CD8-positive, alpha-beta memory T cell (primary cell): ENCODE data around the gene HOXA6. TPM values are rescaled to one million over a fixed set of nuclear protein-coding genes. Genes with fewer than 3 reads are reported as not detected.

Source experiments
- CTCF ChIA-PET: fragments of 350-600 bp; sonication (Branson Sonifier 250); formaldehyde crosslinking; loops from one replicate; lab custom pipeline; 2021; ENCODE audit warnings: antibody characterized with exemption; lab: Charles Lee
- POLR2A ChIA-PET: fragments of 350-600 bp; sonication (Branson Sonifier 250); formaldehyde crosslinking; loops from one replicate; lab custom pipeline; 2021; ENCODE audit warnings: antibody characterized with exemption; lab: Charles Lee
- DNase-seq, 5 donors: peaks; one replicate each; pipeline versions ENCODE4 v3.0.0 to v3.0.0-alpha.2; 2020 to 2022; ENCODE audit warnings: mixed read lengths in 1 of 5
- H3K27ac ChIP-seq: one replicate; pipeline ENCODE4 v1.7.0; 2013; ENCODE audit warnings: low read depth, mild to moderate bottlenecking, low read length, moderate library complexity
- H3K27me3 ChIP-seq: 2 replicates; pipeline ENCODE4 v1.7.0; 2013; ENCODE audit warnings: low read length, mild to moderate bottlenecking; ENCODE audit not compliant: insufficient read depth, poor library complexity, severe bottlenecking
- H3K36me3 ChIP-seq: 2 replicates; pipeline ENCODE4 v1.7.0; 2013; ENCODE audit warnings: mild to moderate bottlenecking, low read length, moderate library complexity; ENCODE audit not compliant: insufficient read depth
- H3K4me1 ChIP-seq: 2 replicates; pipeline ENCODE4 v1.7.0; 2013; ENCODE audit warnings: mild to moderate bottlenecking, low read length, moderate library complexity; ENCODE audit not compliant: insufficient read depth
- H3K4me3 ChIP-seq: 2 replicates; pipeline ENCODE4 v1.7.0; 2013; ENCODE audit warnings: mild to moderate bottlenecking, low read length
- H3K9me3 ChIP-seq: 2 replicates; pipeline ENCODE4 v1.7.0; 2013; ENCODE audit warnings: mild to moderate bottlenecking, low read length
- H3K27ac Mint-ChIP-seq, 8 donors: one replicate each; pipeline ENCODE4 v1.8.0; 2020 to 2021; ENCODE audit warnings: mixed read lengths in 8 of 8, mild to moderate bottlenecking in 6 of 8, inconsistent platforms in 3 of 8, moderate library complexity in 3 of 8
- H3K27me3 Mint-ChIP-seq, 2 donors: one replicate each; pipeline ENCODE4 v1.8.0; 2020 to 2021; ENCODE audit warnings: mixed read lengths in 2 of 2, mild to moderate bottlenecking in 1 of 2, moderate library complexity in 1 of 2
- H3K36me3 Mint-ChIP-seq, 3 donors: one replicate each; pipeline ENCODE4 v1.8.0; 2020 to 2021; ENCODE audit warnings: mixed read lengths in 3 of 3, inconsistent platforms in 1 of 3, mild to moderate bottlenecking in 1 of 3
- H3K4me1 Mint-ChIP-seq, 3 donors: one replicate each; pipeline ENCODE4 v1.8.0; 2020 to 2021; ENCODE audit warnings: mixed read lengths in 3 of 3, inconsistent platforms in 1 of 3, mild to moderate bottlenecking in 1 of 3
- H3K4me3 Mint-ChIP-seq, 7 donors: one replicate each; pipeline ENCODE4 v1.8.0; 2020 to 2021; ENCODE audit warnings: mixed read lengths in 7 of 7, mild to moderate bottlenecking in 6 of 7, moderate library complexity in 4 of 7, inconsistent platforms in 2 of 7
- H3K9me3 Mint-ChIP-seq, 5 donors: one replicate each; pipeline ENCODE4 v1.8.0; 2020 to 2022; ENCODE audit warnings: mixed read lengths in 5 of 5, mild to moderate bottlenecking in 3 of 5, moderate library complexity in 2 of 5, inconsistent platforms in 1 of 5
- polyA plus RNA-seq: library from polyadenylated mRNA; unstranded; fragments of 300-500 nt; fragmentation: Illumina TruSeq; gene quantifications from one replicate; pipeline ENCODE4 v1.2.3, GENCODE V29; 2021
- total RNA-seq, 2 experiments: library from RNA; stranded (reverse); gene quantifications; one replicate each; pipeline ENCODE4 v1.2.3, GENCODE V29; 2021

HOXA6 gene
- total and polyA plus RNA-seq, 3 experiments from 2014 or later, result not detected

DNA sequence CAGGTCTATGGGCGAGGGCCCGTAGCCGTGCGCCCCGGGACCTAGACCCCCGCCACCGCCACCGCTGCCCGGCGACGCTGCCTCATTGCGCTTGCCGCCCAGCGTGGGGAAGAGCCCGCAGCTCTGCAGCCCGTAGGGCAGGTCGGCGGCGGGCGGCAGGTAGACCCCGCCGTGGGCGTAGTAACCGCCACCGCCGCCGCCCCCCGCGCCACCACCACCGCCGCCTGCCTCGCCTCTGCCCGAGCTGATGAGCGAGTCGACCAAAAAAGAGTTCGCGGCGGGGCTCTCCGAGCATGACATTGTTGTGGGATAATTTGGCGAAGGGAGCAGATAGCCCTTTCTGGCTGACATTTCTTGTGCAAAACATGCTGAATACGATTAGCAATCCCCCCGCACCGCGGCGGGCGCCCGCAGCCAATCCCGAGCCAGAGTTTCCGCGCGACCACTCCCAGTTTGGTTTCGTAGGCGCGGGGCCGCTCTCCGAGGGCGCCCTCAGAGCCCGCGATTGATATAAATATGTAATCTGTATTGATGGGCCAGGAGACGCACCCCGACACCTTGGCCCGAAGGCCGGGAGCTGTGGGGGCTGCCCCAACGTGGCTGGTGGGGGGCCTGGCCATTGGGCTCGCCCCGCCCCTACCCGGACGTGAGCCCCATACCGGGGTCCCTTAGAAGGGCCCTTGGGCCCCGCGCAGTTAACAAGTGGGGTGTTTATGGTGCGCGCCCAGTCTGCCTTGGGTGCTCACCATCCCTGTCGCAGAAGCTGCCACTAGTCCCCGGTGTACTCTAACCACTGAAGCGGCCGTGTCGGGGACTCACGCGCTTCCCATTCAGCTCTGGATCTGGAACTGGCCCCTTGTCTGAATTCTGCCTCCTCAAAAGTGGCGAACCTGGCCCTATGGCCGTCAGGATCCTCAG is 26.6 kb upstream of the HOXA6 start, which contains the start of gene HOXA10:
Gene HOXA10, minus strand, starts transcription at position 365 of the 918 bp plus-strand sequence. Its CDS starts 14 bp downstream, at position 351.
- H3K9me3 ChIP-seq, result no peaks in the 10 kb centered on the region
- Mint-ChIP-seq H3K27ac (peak within 1 kb of the TSS in 3 of 8 donors; percentile 24 to 65 (median 33)), H3K27me3 (peaks cover 60 to 75% of the 10 kb centered on the region in 2 donors), H3K9me3 (peaks cover 0 to 13% (median 3%) of the 10 kb centered on the region in 5 donors), H3K4me3 (peak within 1 kb of the TSS; percentile 53 to 83 (median 62)), H3K36me3 (no peaks in the 10 kb centered on the region), H3K4me1 (peaks cover 14 to 28% (median 16%) of the 10 kb centered on the region in 3 donors)
- POLR2A ChIA-PET, result no interaction called here
- H3K4me1 ChIP-seq, result peaks cover 31% of the 10 kb centered on the region
- H3K27ac ChIP-seq, result no peak within 1 kb of the TSS
- no peaks in the 10 kb centered on the region for H3K36me3 ChIP-seq
- peak within 1 kb of the TSS; percentile 22 for H3K4me3 ChIP-seq
- peaks cover 65% of the 10 kb centered on the region for H3K27me3 ChIP-seq
- DNase-seq, result peak in 1 of 5 donors; percentile 38
- CTCF ChIA-PET, result interaction anchor here (0.8 to 2.1 kb wide), 3 partner anchors 12 to 24 kb away, joined by 3 to 6 read pairs (median 4); no protein-coding TSS in a partner anchor

DNA sequence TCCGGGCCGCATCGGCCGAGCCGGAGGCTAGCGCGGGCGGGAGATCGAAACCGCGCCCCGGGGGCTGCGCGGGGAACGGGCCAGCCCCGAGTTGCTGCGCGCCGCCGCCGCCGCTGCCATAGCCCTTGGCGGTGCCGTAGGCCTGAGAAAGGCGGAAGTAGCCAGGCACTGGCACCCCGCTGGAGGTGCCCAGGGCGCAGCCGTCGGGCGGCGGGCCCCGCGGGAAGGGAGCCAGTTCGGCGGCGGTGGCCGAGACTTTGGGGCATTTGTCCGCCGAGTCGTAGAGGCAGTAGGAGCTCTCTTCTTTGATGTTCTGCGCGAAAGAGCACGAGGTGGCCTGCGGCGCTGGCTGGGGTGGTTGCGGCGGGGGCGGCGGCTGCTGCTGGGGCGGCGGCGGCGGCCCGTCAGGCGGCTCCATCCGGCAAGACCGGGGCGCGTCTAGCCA is 26.0 kb upstream of the HOXA6 start:
- H3K27ac ChIP-seq, result no peak overlapping the region
- CTCF ChIA-PET, result interaction anchor here (1.1 to 4.0 kb wide), 6 partner anchors 9 to 486 kb away, joined by 3 to 26 read pairs (median 4); partner anchors contain the start of gene HOXA11
- peaks cover 18 to 32% (median 19%) of the 10 kb centered on the region in 3 donors for H3K4me1 Mint-ChIP-seq
- H3K36me3 ChIP-seq, result no peaks in the 10 kb centered on the region
- H3K27me3 ChIP-seq, result peaks cover 65% of the 10 kb centered on the region
- H3K27me3 Mint-ChIP-seq, result peaks cover 61 to 74% of the 10 kb centered on the region in 2 donors
- DNase-seq, result peak in 1 of 5 donors; percentile 54
- H3K4me3 Mint-ChIP-seq, result peak overlapping the region in 1 of 7 donors; percentile 22
- no peaks in the 10 kb centered on the region for H3K9me3 ChIP-seq
- H3K9me3 Mint-ChIP-seq, result peaks cover 0 to 15% (median 5%) of the 10 kb centered on the region in 5 donors
- H3K36me3 Mint-ChIP-seq, result no peaks in the 10 kb centered on the region
- H3K27ac Mint-ChIP-seq, result no peak overlapping the region
- POLR2A ChIA-PET, result no interaction called here
- H3K4me1 ChIP-seq, result peaks cover 31% of the 10 kb centered on the region
- no peak overlapping the region for H3K4me3 ChIP-seq

DNA sequence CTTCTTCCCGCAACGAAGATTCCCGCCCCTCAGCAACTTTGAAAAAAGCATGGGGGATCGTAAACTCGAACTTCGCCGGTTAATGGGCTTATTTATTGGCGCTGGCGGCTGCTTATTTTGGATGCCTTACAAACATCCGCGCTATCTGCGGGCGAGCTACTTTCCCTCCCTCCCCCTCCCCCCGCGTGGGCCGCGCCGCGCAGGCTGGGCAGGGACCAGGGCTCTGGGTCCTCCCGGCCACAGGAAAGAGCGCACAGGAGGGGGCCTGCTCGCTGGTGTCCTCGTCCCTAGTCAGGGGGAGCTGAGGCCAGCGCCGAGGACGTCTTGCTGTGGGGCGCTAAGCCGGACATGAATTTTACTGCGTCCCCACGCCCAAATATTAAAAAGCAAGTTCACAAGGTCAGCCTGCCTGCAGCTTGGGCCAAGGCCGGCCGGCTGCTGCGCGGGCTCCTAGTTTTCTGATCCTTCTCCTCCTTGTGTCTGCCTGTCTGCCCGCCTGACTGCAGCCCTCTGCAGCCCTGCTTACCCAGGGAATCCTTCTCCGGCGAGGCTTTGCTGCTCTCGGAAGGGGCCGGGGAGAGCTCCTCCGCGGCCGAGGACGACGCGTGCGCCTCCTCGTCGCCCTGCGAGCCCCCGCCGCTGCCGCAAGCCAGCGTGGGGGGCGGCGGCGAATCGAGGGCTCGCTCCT is 25.4 kb upstream of the HOXA6 start:
- Histone ChIP-seq H3K9me3 (no peaks in the 10 kb centered on the region), H3K4me1 (peaks cover 31% of the 10 kb centered on the region), H3K27ac (no peak overlapping the region), H3K27me3 (peaks cover 67% of the 10 kb centered on the region), H3K36me3 (no peaks in the 10 kb centered on the region), H3K4me3 (peak overlapping the region; percentile 22)
- CTCF ChIA-PET, result interaction anchor here (0.7 to 4.0 kb wide), 7 partner anchors 10 to 486 kb away, joined by 3 to 26 read pairs (median 4); partner anchors contain the start of genes HOXA11 and HOXA6
- POLR2A ChIA-PET, result interaction anchor here (0.8 kb wide), 1 partner anchor 13 kb away, joined by 3 read pairs; no protein-coding TSS in a partner anchor
- peak overlapping the region in 6 of 7 donors; percentile 56 to 86 (median 74) for H3K4me3 Mint-ChIP-seq
- peaks cover 0 to 16% (median 5%) of the 10 kb centered on the region in 5 donors for H3K9me3 Mint-ChIP-seq
- peaks cover 19 to 33% (median 22%) of the 10 kb centered on the region in 3 donors for H3K4me1 Mint-ChIP-seq
- H3K27me3 Mint-ChIP-seq, result peaks cover 63 to 74% of the 10 kb centered on the region in 2 donors
- H3K27ac Mint-ChIP-seq, result peak overlapping the region in 2 of 8 donors; percentile 60 to 82
- DNase-seq, result peak in 1 of 5 donors; percentile 46
- H3K36me3 Mint-ChIP-seq, result no peaks in the 10 kb centered on the region

DNA sequence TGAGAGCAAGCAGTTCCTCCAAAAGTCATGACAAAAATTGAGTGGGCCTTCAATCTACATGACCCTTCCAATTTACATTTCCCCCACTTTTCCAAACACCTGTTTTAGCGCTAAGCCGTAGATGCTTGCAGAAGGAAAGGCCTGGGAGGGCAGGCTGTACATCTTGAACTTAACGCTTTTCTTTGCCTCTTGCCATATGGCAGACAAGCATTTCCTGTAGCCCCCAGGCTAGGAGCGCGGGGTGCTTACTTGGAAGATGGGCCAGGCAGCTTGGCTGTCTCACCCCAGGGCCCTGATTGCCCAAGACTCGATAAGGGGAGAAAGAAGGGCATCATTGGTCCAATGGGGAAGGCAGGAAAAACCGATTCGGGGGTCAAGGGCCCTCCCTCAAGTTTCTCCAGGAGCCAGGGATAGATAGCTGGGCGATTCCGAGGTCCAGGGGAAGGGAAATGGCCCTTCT is 24.8 kb upstream of the HOXA6 start:
- H3K36me3 ChIP-seq, result no peaks in the 10 kb centered on the region
- H3K27ac Mint-ChIP-seq, result peak overlapping the region in 3 of 8 donors; percentile 25 to 82 (median 60)
- H3K4me3 ChIP-seq, result no peak overlapping the region
- H3K27me3 Mint-ChIP-seq, result peaks cover 70 to 74% of the 10 kb centered on the region in 2 donors
- peaks cover 74% of the 10 kb centered on the region for H3K27me3 ChIP-seq
- no peaks in the 10 kb centered on the region for H3K36me3 Mint-ChIP-seq
- POLR2A ChIA-PET, result interaction anchor here (0.8 kb wide), 1 partner anchor 14 kb away, joined by 3 read pairs; no protein-coding TSS in a partner anchor
- CTCF ChIA-PET, result interaction anchor here (0.7 to 4.0 kb wide), 7 partner anchors 10 to 485 kb away, joined by 3 to 26 read pairs (median 4); partner anchors contain the start of genes HOXA11 and HOXA6
- no peak overlapping the region for H3K27ac ChIP-seq
- H3K9me3 Mint-ChIP-seq, result peaks cover 0 to 16% (median 5%) of the 10 kb centered on the region in 5 donors
- peak in 1 of 5 donors; percentile 35 for DNase-seq
- peak overlapping the region; percentile 56 to 87 (median 81) for H3K4me3 Mint-ChIP-seq
- H3K9me3 ChIP-seq, result no peaks in the 10 kb centered on the region
- peaks cover 31% of the 10 kb centered on the region for H3K4me1 ChIP-seq
- H3K4me1 Mint-ChIP-seq, result peaks cover 19 to 33% (median 22%) of the 10 kb centered on the region in 3 donors

DNA sequence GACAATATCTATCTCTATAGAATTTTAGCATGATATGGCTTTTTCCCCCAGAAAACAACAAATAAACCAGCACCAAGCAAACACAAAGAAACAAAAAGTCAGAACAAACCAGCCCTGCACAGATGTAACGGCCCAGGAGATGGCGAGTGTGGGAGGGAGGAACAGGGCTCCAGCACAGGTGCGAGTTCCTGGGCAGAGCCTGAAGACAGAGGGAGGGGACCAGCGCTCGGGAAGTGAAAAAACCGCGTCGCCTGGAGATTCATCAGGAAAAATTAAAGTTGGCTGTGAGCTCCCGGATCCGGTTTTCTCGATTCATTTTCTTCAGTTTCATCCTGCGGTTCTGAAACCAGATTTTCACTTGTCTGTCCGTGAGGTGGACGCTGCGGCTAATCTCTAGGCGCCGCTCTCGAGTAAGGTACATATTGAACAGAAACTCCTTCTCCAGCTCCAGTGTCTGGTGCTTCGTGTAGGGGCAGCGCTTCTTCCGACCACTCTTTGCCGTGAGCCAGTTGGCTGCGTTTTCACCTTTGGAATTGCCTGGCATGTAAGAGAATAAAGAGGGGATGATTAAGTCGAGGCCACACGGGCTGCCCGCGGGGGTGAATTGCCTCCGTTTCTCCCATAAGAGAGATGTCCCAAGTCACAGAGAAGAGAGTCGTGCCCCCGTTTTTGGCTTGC is 24.2 kb upstream of the HOXA6 start:
- DNase-seq, result peak in 1 of 5 donors; percentile 40
- H3K9me3 ChIP-seq, result no peaks in the 10 kb centered on the region

DNA sequence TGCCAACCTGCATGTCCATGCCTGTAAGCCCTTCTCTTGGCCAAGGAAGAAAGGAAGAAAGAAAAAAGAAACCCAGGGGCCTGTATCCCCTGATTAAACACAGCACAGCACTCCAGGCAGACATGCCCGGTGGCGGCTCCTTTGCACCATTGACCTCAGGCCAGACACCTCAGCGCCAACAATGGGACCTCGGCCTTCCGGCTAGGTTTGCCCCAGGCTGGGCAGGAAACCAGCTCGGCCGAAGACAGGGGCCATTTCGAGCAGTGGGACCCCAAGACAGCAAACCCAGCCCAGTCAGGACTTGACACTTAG is 23.7 kb upstream of the HOXA6 start:
- Histone ChIP-seq H3K4me1 (peaks cover 37% of the 10 kb centered on the region), H3K27me3 (peaks cover 84% of the 10 kb centered on the region), H3K9me3 (no peaks in the 10 kb centered on the region), H3K36me3 (no peaks in the 10 kb centered on the region), H3K4me3 (no peak overlapping the region), H3K27ac (no peak overlapping the region)
- H3K9me3 Mint-ChIP-seq, result peaks cover 0 to 16% (median 5%) of the 10 kb centered on the region in 5 donors
- peaks cover 19 to 42% (median 26%) of the 10 kb centered on the region in 3 donors for H3K4me1 Mint-ChIP-seq
- peak overlapping the region in 5 of 7 donors; percentile 7 to 87 (median 63) for H3K4me3 Mint-ChIP-seq
- CTCF ChIA-PET, result interaction anchor here (1.5 to 4.0 kb wide), 3 partner anchors 10 to 21 kb away, joined by 3 to 26 read pairs (median 10); partner anchors contain the start of gene HOXA11
- H3K27ac Mint-ChIP-seq, result peak overlapping the region in 3 of 8 donors; percentile 12 to 82 (median 77)
- H3K27me3 Mint-ChIP-seq, result peaks cover 77 to 80% of the 10 kb centered on the region in 2 donors
- peak in 1 of 5 donors; percentile 32 for DNase-seq
- POLR2A ChIA-PET, result no interaction called here
- no peaks in the 10 kb centered on the region for H3K36me3 Mint-ChIP-seq

More for the DNA sequence above, 24.2 kb upstream of the HOXA6 start:
- Histone ChIP-seq H3K4me3 (no peak overlapping the region), H3K36me3 (no peaks in the 10 kb centered on the region), H3K4me1 (peaks cover 32% of the 10 kb centered on the region), H3K27me3 (peaks cover 79% of the 10 kb centered on the region), H3K27ac (no peak overlapping the region)
- peaks cover 0 to 16% (median 5%) of the 10 kb centered on the region in 5 donors for H3K9me3 Mint-ChIP-seq
- peaks cover 75 to 77% of the 10 kb centered on the region in 2 donors for H3K27me3 Mint-ChIP-seq
- H3K36me3 Mint-ChIP-seq, result no peaks in the 10 kb centered on the region
- ChIA-PET CTCF (interaction anchor here (1.5 to 4.0 kb wide), 3 partner anchors 10 to 21 kb away, joined by 3 to 26 read pairs (median 10); partner anchors contain the start of gene HOXA11), POLR2A (no interaction called here)
- H3K4me3 Mint-ChIP-seq, result peak overlapping the region; percentile 56 to 87 (median 81)
- peak overlapping the region in 3 of 8 donors; percentile 60 to 82 (median 77) for H3K27ac Mint-ChIP-seq
- peaks cover 19 to 37% (median 24%) of the 10 kb centered on the region in 3 donors for H3K4me1 Mint-ChIP-seq
